ENCODE data around the gene GTPBP1. TPM values are rescaled to one million over a fixed set of nuclear protein-coding genes. Genes with fewer than 3 reads are reported as not detected.
A peak's percentile ranks its signal among the peaks of the same experiment; 100 is the strongest.

Gene GTPBP1
- 47.8 TPM for polyA plus RNA-seq (2013, experiment 1 of 2)
- polyA plus RNA-seq (2013, experiment 2 of 2), result 48.3 TPM

GRCh38 chr22:38705235-38706100 is at the start of gene GTPBP1:
Gene GTPBP1, plus strand, starts transcription at chr22:38705944. Its CDS starts 12 bp downstream, at chr22:38705956.
- Histone ChIP-seq H2AFZ (ENCODE audit: low read length) (peak within 1 kb of the TSS; percentile 90), H3K36me3 (replicated peaks in 1 of 2; ENCODE audit: control insufficient read depth in 2 of 2, insufficient read depth in 2 of 2, low read length in 2 of 2) (peaks cover 6 to 21% of the 10 kb centered on the region in 2 donors), H3K27me3 (ENCODE audit: control insufficient read depth in 3 of 3, insufficient read depth in 3 of 3, low read depth in 1 of 3, low read length in 3 of 3) (no peaks in the 10 kb centered on the region), H3K4me2 (ENCODE audit: insufficient read depth, low read length, poor library complexity, severe bottlenecking) (peak within 1 kb of the TSS; percentile 74), H3K9ac (ENCODE audit: low read depth, low read length, poor library complexity) (peak within 1 kb of the TSS; percentile 95), H2BK5ac (ENCODE audit: low read length) (no peak within 1 kb of the TSS), H4K91ac (ENCODE audit: low read depth, low read length, poor library complexity) (no peak within 1 kb of the TSS), H3K18ac (ENCODE audit: low read length) (peak within 1 kb of the TSS; percentile 96), H2BK15ac (ENCODE audit: low read length) (peak within 1 kb of the TSS; percentile 23), H3K79me1 (ENCODE audit: low read depth, low read length) (peaks cover 6% of the 10 kb centered on the region), H2AK5ac (ENCODE audit: low read depth, low read length) (no peak within 1 kb of the TSS), H3K14ac (ENCODE audit: low read length) (peak within 1 kb of the TSS; percentile 27), H3K4me1 (ENCODE audit: control insufficient read depth in 2 of 2, insufficient read depth in 1 of 2, low read depth in 1 of 2, low read length in 2 of 2) (peaks cover 13 to 19% of the 10 kb centered on the region in 2 donors), H3K9me3 (replicated peaks in 1 of 2; ENCODE audit: control insufficient read depth in 2 of 2, insufficient read depth in 1 of 2, low read depth in 1 of 2, low read length in 2 of 2) (no peaks in the 10 kb centered on the region), H2BK12ac (ENCODE audit: low read length) (no peak within 1 kb of the TSS), H2BK120ac (ENCODE audit: low read depth, low read length) (no peak within 1 kb of the TSS), H4K8ac (ENCODE audit: low read depth, low read length) (no peak within 1 kb of the TSS), H3K27ac (replicated peaks; ENCODE audit: low read length) (peak within 1 kb of the TSS; percentile 77), H3K4ac (ENCODE audit: low read length) (no peak within 1 kb of the TSS), H3K4me3 (ENCODE audit: low read length in 2 of 2) (peak within 1 kb of the TSS; percentile 76 to 99), H3K23ac (ENCODE audit: low read depth, low read length, poor library complexity) (peak within 1 kb of the TSS; percentile 81)
- WGBS, 2 donors (ENCODE audit: extremely low coverage in 2 of 2, insufficient read length in 2 of 2, insufficient replicate concordance in 1 of 2), result no CpG with 5 or more reads among the region's 55 CpGs
- peak; percentile 100 for DNase-seq (ENCODE audit: low spot score)

- Histone ChIP-seq H3K36me3 (replicated peaks in 1 of 2; ENCODE audit: control insufficient read depth in 2 of 2, insufficient read depth in 2 of 2, low read length in 2 of 2) (peaks cover 0 to 11% of the 10 kb centered on the region in 2 donors), H3K27me3 (ENCODE audit: control insufficient read depth in 3 of 3, insufficient read depth in 3 of 3, low read depth in 1 of 3, low read length in 3 of 3) (no peaks in the 10 kb centered on the region), H2AFZ (ENCODE audit: low read length) (peak within 1 kb of the TSS; percentile 95), H3K14ac (ENCODE audit: low read length) (peak within 1 kb of the TSS; percentile 56), H4K91ac (ENCODE audit: low read depth, low read length, poor library complexity) (no peak within 1 kb of the TSS), H3K23ac (ENCODE audit: low read depth, low read length, poor library complexity) (peak within 1 kb of the TSS; percentile 1), H2BK120ac (ENCODE audit: low read depth, low read length) (no peak within 1 kb of the TSS), H3K4me1 (ENCODE audit: control insufficient read depth in 2 of 2, insufficient read depth in 1 of 2, low read depth in 1 of 2, low read length in 2 of 2) (peaks cover 5 to 7% of the 10 kb centered on the region in 2 donors), H3K4me2 (ENCODE audit: insufficient read depth, low read length, poor library complexity, severe bottlenecking) (peak within 1 kb of the TSS; percentile 72), H2BK5ac (ENCODE audit: low read length) (peak within 1 kb of the TSS; percentile 99), H2AK5ac (ENCODE audit: low read depth, low read length) (no peak within 1 kb of the TSS), H2BK15ac (ENCODE audit: low read length) (peak within 1 kb of the TSS; percentile 2), H4K8ac (ENCODE audit: low read depth, low read length) (no peak within 1 kb of the TSS), H3K27ac (replicated peaks; ENCODE audit: low read length) (peak within 1 kb of the TSS; percentile 95), H3K4ac (ENCODE audit: low read length) (no peak within 1 kb of the TSS), H3K18ac (ENCODE audit: low read length) (peak within 1 kb of the TSS; percentile 92), H3K79me1 (ENCODE audit: low read depth, low read length) (peaks cover 3% of the 10 kb centered on the region), H2BK12ac (ENCODE audit: low read length) (peak within 1 kb of the TSS; percentile 43), H3K4me3 (ENCODE audit: low read length in 2 of 2) (peak within 1 kb of the TSS; percentile 81 to 99), H3K9ac (ENCODE audit: low read depth, low read length, poor library complexity) (peak within 1 kb of the TSS; percentile 91), H3K9me3 (replicated peaks in 1 of 2; ENCODE audit: control insufficient read depth in 2 of 2, insufficient read depth in 1 of 2, low read depth in 1 of 2, low read length in 2 of 2) (no peaks in the 10 kb centered on the region)
- no CpG with 5 or more reads among the region's 66 CpGs for WGBS, 2 donors (ENCODE audit: extremely low coverage in 2 of 2, insufficient read length in 2 of 2, insufficient replicate concordance in 1 of 2)
- peak; percentile 94 for DNase-seq (ENCODE audit: low spot score)
Measured at GRCh38 chr22:38656256-38657044, 49.3 kb upstream of the GTPBP1 start, which contains the start of the genes CBY1 and FAM227A. Gene CBY1, plus strand, starts transcription at chr22:38656638. Its CDS starts 11,417 bp downstream, at chr22:38668055. Gene FAM227A, minus strand, starts transcription at chr22:38656392. Its CDS starts 6,224 bp downstream, at chr22:38650168.

DNA sequence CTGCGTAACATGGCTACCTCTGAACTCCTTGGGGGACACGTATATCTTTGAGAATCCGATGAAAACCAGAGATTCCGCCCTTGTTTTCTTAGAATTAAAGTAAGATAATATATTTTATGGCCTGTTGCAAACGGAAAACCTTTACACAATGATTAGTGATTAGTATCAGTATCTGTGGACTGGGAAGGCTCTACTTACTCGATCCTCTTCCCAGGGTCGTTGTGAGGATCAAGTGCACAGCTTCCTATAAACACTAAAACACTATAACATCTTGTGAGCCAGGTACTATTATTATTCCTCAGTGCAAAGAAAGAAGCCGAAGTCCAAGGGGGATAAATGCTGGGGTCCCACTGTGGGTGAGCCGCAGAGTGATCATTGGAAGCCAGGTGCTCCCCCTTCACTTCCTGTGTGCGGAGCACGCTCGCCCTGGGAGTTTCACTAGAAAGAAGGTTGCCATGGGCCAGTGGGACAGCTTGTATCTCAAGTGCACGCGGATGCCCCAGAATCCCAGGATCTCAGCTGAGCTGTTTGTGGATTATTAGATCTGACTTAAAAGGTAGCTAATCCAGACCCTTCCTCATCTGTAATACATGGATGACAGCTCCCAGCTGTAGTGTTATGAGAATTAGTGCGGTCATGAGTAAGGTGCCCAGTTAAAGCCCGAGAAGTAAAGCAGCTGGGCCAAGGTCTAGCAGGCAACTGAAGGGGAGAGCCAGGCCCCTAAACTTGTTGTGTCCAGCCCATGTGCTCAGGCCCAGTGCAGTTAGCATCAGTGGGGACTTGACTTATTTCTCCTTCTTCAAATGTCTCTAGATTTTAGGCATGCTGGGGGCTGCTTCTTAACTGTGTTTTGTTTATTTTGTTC is 48.5 kb upstream of the GTPBP1 start:
- H2AK5ac ChIP-seq (ENCODE audit: low read depth, low read length), result no peak overlapping the region
- H3K36me3 ChIP-seq (replicated peaks in 1 of 2; ENCODE audit: control insufficient read depth in 2 of 2, insufficient read depth in 2 of 2, low read length in 2 of 2), result peaks cover 0 to 17% of the 10 kb centered on the region in 2 donors
- H4K8ac ChIP-seq (ENCODE audit: low read depth, low read length), result no peak overlapping the region
- H3K9me3 ChIP-seq (replicated peaks in 1 of 2; ENCODE audit: control insufficient read depth in 2 of 2, insufficient read depth in 1 of 2, low read depth in 1 of 2, low read length in 2 of 2), result no peaks in the 10 kb centered on the region
- H3K14ac ChIP-seq (ENCODE audit: low read length), result peak overlapping the region; percentile 56
- no peak overlapping the region for H2BK5ac ChIP-seq (ENCODE audit: low read length)
- H3K23ac ChIP-seq (ENCODE audit: low read depth, low read length, poor library complexity), result no peak overlapping the region
- peaks cover 3% of the 10 kb centered on the region for H3K79me1 ChIP-seq (ENCODE audit: low read depth, low read length)
- no peak overlapping the region for H3K27ac ChIP-seq (replicated peaks; ENCODE audit: low read length)
- H4K91ac ChIP-seq (ENCODE audit: low read depth, low read length, poor library complexity), result no peak overlapping the region
- no peak for DNase-seq (ENCODE audit: low spot score)
- peak overlapping the region; percentile 72 for H3K4me2 ChIP-seq (ENCODE audit: insufficient read depth, low read length, poor library complexity, severe bottlenecking)
- H3K4me1 ChIP-seq (ENCODE audit: control insufficient read depth in 2 of 2, insufficient read depth in 1 of 2, low read depth in 1 of 2, low read length in 2 of 2), result peaks cover 5 to 7% of the 10 kb centered on the region in 2 donors
- H3K4me3 ChIP-seq (ENCODE audit: low read length in 2 of 2), result peak overlapping the region; percentile 81 to 99
- no peak overlapping the region for H2BK120ac ChIP-seq (ENCODE audit: low read depth, low read length)
- no peak overlapping the region for H3K4ac ChIP-seq (ENCODE audit: low read length)
- H3K27me3 ChIP-seq (ENCODE audit: control insufficient read depth in 3 of 3, insufficient read depth in 3 of 3, low read depth in 1 of 3, low read length in 3 of 3), result no peaks in the 10 kb centered on the region
- H3K9ac ChIP-seq (ENCODE audit: low read depth, low read length, poor library complexity), result peak overlapping the region; percentile 91
- H2AFZ ChIP-seq (ENCODE audit: low read length), result peak overlapping the region; percentile 95
- H2BK15ac ChIP-seq (ENCODE audit: low read length), result no peak overlapping the region
- WGBS, 2 donors (ENCODE audit: extremely low coverage in 2 of 2, insufficient read length in 2 of 2, insufficient replicate concordance in 1 of 2), result no CpG with 5 or more reads among the region's 16 CpGs
- no peak overlapping the region for H3K18ac ChIP-seq (ENCODE audit: low read length)
- no peak overlapping the region for H2BK12ac ChIP-seq (ENCODE audit: low read length)
